Natural killer cell treated with Interleukin-12 subunit alpha and Interleukin-12 subunit beta and Interleukin-15 and Interleukin-18, amount 100 ng/mL, for 72 hours (primary cell): Measurements from ENCODE around the gene ACOD1. TPM values are rescaled to one million over a fixed set of nuclear protein-coding genes. Genes with fewer than 3 reads are reported as not detected.
A peak's percentile ranks its signal among the peaks of the same experiment; 100 is the strongest.

Experiments used
- ATAC-seq, 2 donors: fragments of 150-1000 bp; cut with Tn5 transposase in 1 of 2; sonication (Bioruptor Pico), chemical (Tn5 transposase) in 1 of 2; 2 replicates each; pipeline ENCODE4 v1.10.0; 2021
- DNase-seq: peaks from one replicate; pipeline ENCODE4 v3.0.0; 2022; ENCODE audit warnings: low spot score
- H3K27ac Mint-ChIP-seq, 2 donors: 1 replicate in 1 of 2; 2 replicates in 1 of 2; pipeline ENCODE4 v1.8.0; 2022; ENCODE audit warnings: mixed read lengths in 2 of 2, mild to moderate bottlenecking in 1 of 2, moderate library complexity in 1 of 2
- H3K27me3 Mint-ChIP-seq, 2 donors: 1 replicate in 1 of 2; 2 replicates in 1 of 2; pipeline ENCODE4 v1.8.0; 2022; ENCODE audit warnings: mixed read lengths in 2 of 2
- H3K36me3 Mint-ChIP-seq: one replicate; pipeline ENCODE4 v1.8.0; 2022; ENCODE audit warnings: mixed read lengths
- H3K4me1 Mint-ChIP-seq, 2 donors: 1 replicate in 1 of 2; 2 replicates in 1 of 2; pipeline ENCODE4 v1.8.0; 2022; ENCODE audit warnings: low read depth in 2 of 2, mixed read lengths in 2 of 2, mild to moderate bottlenecking in 1 of 2
- H3K4me3 Mint-ChIP-seq: one replicate; pipeline ENCODE4 v1.8.0; 2022; ENCODE audit warnings: mixed read lengths
- H3K9me3 Mint-ChIP-seq: 2 replicates; pipeline ENCODE4 v1.8.0; 2022; ENCODE audit warnings: mixed read lengths
- total RNA-seq, 2 donors: library from RNA; stranded (reverse); gene quantifications; one replicate each; pipeline ENCODE4 v1.2.3, GENCODE V29; 2022

Gene ACOD1
- total RNA-seq, 2 donors from 2014 or later: not detected

- H3K9me3 Mint-ChIP-seq: no peaks in the 10 kb centered on the region
- DNase-seq (no peak), ATAC-seq (no peak)
- no peaks in the 10 kb centered on the region for H3K36me3 Mint-ChIP-seq
- peaks cover 5 to 10% of the 10 kb centered on the region in 2 donors for H3K4me1 Mint-ChIP-seq
- peaks cover 59 to 70% of the 10 kb centered on the region in 2 donors for H3K27me3 Mint-ChIP-seq
- no peak overlapping the region for H3K4me3 Mint-ChIP-seq
- no peak overlapping the region for H3K27ac Mint-ChIP-seq
Measured at GRCh38 chr13:76982061-76982460, 33.8 kb downstream of the ACOD1 start.

GRCh38 chr13:76983676-76984075 lies 35.4 kb downstream of the ACOD1 start:
- H3K27me3 Mint-ChIP-seq: peaks cover 62 to 76% of the 10 kb centered on the region in 2 donors
- H3K9me3 Mint-ChIP-seq: no peaks in the 10 kb centered on the region
- no peak overlapping the region for H3K27ac Mint-ChIP-seq
- H3K36me3 Mint-ChIP-seq: no peaks in the 10 kb centered on the region
- H3K4me3 Mint-ChIP-seq: no peak overlapping the region
- ATAC-seq: no peak
- DNase-seq: no peak
- H3K4me1 Mint-ChIP-seq: peaks cover 10 to 11% of the 10 kb centered on the region in 2 donors

DNA sequence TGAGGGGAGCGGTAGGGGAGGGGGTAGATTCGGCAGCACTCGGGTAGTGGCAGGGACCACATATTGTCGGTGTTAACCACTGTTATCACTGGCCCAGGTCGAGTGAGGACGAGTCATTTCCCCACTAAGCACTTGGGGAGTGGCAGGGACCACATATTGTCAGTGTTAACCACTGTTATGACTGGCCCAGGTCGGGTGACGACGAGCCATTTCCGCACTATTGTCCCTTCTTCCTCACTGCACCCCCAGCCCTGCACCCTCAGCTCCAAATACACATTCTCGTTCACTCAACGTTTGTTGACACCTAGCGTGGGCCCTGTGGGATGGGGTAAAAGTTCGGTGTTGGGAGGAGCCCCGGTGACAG lies 43.1 kb downstream of the ACOD1 start:
- Mint-ChIP-seq H3K27me3 (peaks cover 41 to 50% of the 10 kb centered on the region in 2 donors), H3K27ac (peak overlapping the region; percentile 94 to 95), H3K4me1 (peaks cover 38 to 42% of the 10 kb centered on the region in 2 donors), H3K4me3 (peak overlapping the region; percentile 95), H3K36me3 (no peaks in the 10 kb centered on the region), H3K9me3 (no peaks in the 10 kb centered on the region)
- DNase-seq (peak; percentile 93), ATAC-seq (peak; percentile 91 to 92)

- DNase-seq: peak; percentile 96
- no peaks in the 10 kb centered on the region for H3K9me3 Mint-ChIP-seq
- H3K27me3 Mint-ChIP-seq: peaks cover 37 to 45% of the 10 kb centered on the region in 2 donors
- peak; percentile 92 to 95 for ATAC-seq
- peak within 1 kb of the TSS; percentile 94 to 95 for H3K27ac Mint-ChIP-seq
- H3K4me3 Mint-ChIP-seq: peak within 1 kb of the TSS; percentile 95
- no peaks in the 10 kb centered on the region for H3K36me3 Mint-ChIP-seq
- H3K4me1 Mint-ChIP-seq: peaks cover 36 to 42% of the 10 kb centered on the region in 2 donors
Measured at GRCh38 chr13:76991796-76992547, 43.7 kb downstream of the ACOD1 start, which contains the start of gene CLN5. CLN5 (plus strand) TSS chr13:76992081; CDS start chr13:76992099, 18 bp downstream.

DNA sequence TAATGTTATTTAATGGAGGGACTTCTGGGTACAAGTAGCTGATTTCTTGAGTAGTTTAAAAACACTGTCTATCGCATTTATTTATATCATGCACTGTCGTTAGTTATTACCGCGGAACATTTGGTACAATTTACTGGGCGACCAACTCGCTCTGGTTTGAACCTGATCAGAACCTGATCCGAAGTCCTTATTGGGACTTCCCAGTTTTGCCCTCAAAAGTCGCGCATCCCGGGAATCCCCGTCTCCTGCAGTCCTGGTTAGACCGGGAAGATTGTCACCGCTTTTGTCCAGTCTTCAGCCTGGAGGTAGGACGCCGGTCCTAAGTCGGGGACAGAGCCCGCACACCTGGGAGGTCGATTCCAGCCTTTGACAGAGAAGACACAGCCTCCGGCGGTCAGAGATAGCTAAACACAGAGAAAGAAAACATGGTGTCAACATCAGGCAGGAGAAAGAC lies 44.3 kb downstream of the ACOD1 start:
- Mint-ChIP-seq H3K9me3 (no peaks in the 10 kb centered on the region), H3K4me3 (peak overlapping the region; percentile 95), H3K4me1 (peaks cover 36 to 42% of the 10 kb centered on the region in 2 donors), H3K27ac (peak overlapping the region; percentile 94 to 95), H3K36me3 (no peaks in the 10 kb centered on the region), H3K27me3 (peaks cover 32 to 39% of the 10 kb centered on the region in 2 donors)
- DNase-seq (no peak), ATAC-seq (no peak)

GRCh38 chr13:76993021-76993420 lies 44.7 kb downstream of the ACOD1 start:
- no peak for ATAC-seq
- peak overlapping the region; percentile 94 to 95 for H3K27ac Mint-ChIP-seq
- H3K36me3 Mint-ChIP-seq: no peaks in the 10 kb centered on the region
- peaks cover 36 to 41% of the 10 kb centered on the region in 2 donors for H3K4me1 Mint-ChIP-seq
- no peaks in the 10 kb centered on the region for H3K9me3 Mint-ChIP-seq
- H3K4me3 Mint-ChIP-seq: peak overlapping the region; percentile 95
- peaks cover 29 to 34% of the 10 kb centered on the region in 2 donors for H3K27me3 Mint-ChIP-seq
- no peak for DNase-seq

GRCh38 chr13:76993473-76993872 lies 45.2 kb downstream of the ACOD1 start:
- no peaks in the 10 kb centered on the region for H3K36me3 Mint-ChIP-seq
- H3K9me3 Mint-ChIP-seq: no peaks in the 10 kb centered on the region
- peak overlapping the region; percentile 95 for H3K4me3 Mint-ChIP-seq
- DNase-seq: no peak
- peaks cover 25 to 30% of the 10 kb centered on the region in 2 donors for H3K27me3 Mint-ChIP-seq
- H3K27ac Mint-ChIP-seq: peak overlapping the region; percentile 94 to 95
- no peak for ATAC-seq
- peaks cover 36% of the 10 kb centered on the region in 2 donors for H3K4me1 Mint-ChIP-seq

GRCh38 chr13:76994281-76994680 lies 46.0 kb downstream of the ACOD1 start:
- Mint-ChIP-seq H3K36me3 (peaks cover 4% of the 10 kb centered on the region), H3K9me3 (no peaks in the 10 kb centered on the region), H3K4me3 (peak overlapping the region; percentile 52), H3K27ac (peak overlapping the region; percentile 20 to 22), H3K4me1 (peaks cover 36% of the 10 kb centered on the region in 2 donors), H3K27me3 (peaks cover 21 to 23% of the 10 kb centered on the region in 2 donors)
- no peak for ATAC-seq
- no peak for DNase-seq

- ATAC-seq: no peak
- Mint-ChIP-seq H3K27ac (no peak overlapping the region), H3K27me3 (peaks cover 0 to 2% of the 10 kb centered on the region in 2 donors), H3K9me3 (no peaks in the 10 kb centered on the region), H3K4me1 (peaks cover 8 to 9% of the 10 kb centered on the region in 2 donors), H3K36me3 (peaks cover 9% of the 10 kb centered on the region), H3K4me3 (no peak overlapping the region)
- no peak for DNase-seq
Measured at GRCh38 chr13:77000475-77000874, 52.2 kb downstream of the ACOD1 start.

- no peak for DNase-seq
- no peak for ATAC-seq
- peaks cover 8 to 11% of the 10 kb centered on the region in 2 donors for H3K4me1 Mint-ChIP-seq
- H3K4me3 Mint-ChIP-seq: no peak overlapping the region
- H3K9me3 Mint-ChIP-seq: no peaks in the 10 kb centered on the region
- H3K36me3 Mint-ChIP-seq: peaks cover 9% of the 10 kb centered on the region
- no peak overlapping the region for H3K27ac Mint-ChIP-seq
- peaks cover 0 to 2% of the 10 kb centered on the region in 2 donors for H3K27me3 Mint-ChIP-seq
Measured at GRCh38 chr13:77001540-77001939, 53.2 kb downstream of the ACOD1 start.

DNA sequence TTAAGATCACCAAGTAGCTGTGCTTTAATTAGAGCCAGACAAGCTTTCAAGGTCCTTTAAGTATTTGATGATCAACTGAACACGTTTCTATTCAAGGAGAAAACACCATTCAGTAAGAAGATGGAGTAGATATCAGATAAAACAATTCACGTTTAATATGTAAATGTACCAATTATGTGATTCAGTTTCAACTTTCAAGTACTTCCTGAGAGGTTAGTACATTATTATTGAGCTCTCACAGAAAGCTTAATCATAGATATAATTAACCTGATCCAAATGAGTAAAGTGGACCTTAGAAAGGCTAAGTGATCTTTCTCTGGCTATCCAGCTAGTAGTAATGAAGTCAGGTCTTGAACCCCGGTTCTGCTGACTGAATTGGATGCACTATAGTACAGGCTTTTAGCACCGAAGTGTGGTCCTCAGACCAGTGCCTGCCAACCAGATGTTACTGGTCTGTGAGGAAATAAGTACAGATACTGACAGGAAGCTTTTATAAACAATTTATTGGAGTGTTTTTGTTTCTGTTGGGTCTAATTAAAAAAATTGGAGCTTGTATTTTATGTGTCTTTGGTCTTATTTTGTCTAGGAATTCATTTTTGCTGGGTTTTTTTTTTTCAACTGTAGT lies 53.8 kb downstream of the ACOD1 start:
- no peak overlapping the region for H3K27ac Mint-ChIP-seq
- H3K27me3 Mint-ChIP-seq: no peaks in the 10 kb centered on the region
- no peak overlapping the region for H3K4me3 Mint-ChIP-seq
- no peak for DNase-seq
- H3K9me3 Mint-ChIP-seq: no peaks in the 10 kb centered on the region
- ATAC-seq: no peak
- peaks cover 10% of the 10 kb centered on the region for H3K36me3 Mint-ChIP-seq
- H3K4me1 Mint-ChIP-seq: peaks cover 8 to 12% of the 10 kb centered on the region in 2 donors

- no peaks in the 10 kb centered on the region for H3K27me3 Mint-ChIP-seq
- peaks cover 14% of the 10 kb centered on the region for H3K36me3 Mint-ChIP-seq
- ATAC-seq (no peak), DNase-seq (no peak)
- no peak overlapping the region for H3K27ac Mint-ChIP-seq
- no peak overlapping the region for H3K4me3 Mint-ChIP-seq
- H3K4me1 Mint-ChIP-seq: peaks cover 11 to 12% of the 10 kb centered on the region in 2 donors
- H3K9me3 Mint-ChIP-seq: no peaks in the 10 kb centered on the region
Measured at GRCh38 chr13:77002590-77003190, 54.4 kb downstream of the ACOD1 start.
